ENCODE results near the gene TRIOBP. TPM values are rescaled to one million over a fixed set of nuclear protein-coding genes. Genes with fewer than 3 reads are reported as not detected.

The TRIOBP gene
- total RNA-seq, 1 experiment from 2014 or later, result 154 TPM

GRCh38 chr22:37812869-37813678 lies 116.2 kb downstream of the TRIOBP start:
- Histone ChIP-seq H3K4me3 (no peak overlapping the region), H3K27me3 (no peaks in the 10 kb centered on the region), H3K9me3 (no peaks in the 10 kb centered on the region), H3K36me3 (no peaks in the 10 kb centered on the region)
- DNase-seq, result no peak

- no peaks in the 10 kb centered on the region for H3K9me3 ChIP-seq
- H3K4me3 ChIP-seq, result no peak overlapping the region
- H3K27me3 ChIP-seq, result no peaks in the 10 kb centered on the region
- DNase-seq, result no peak
- no peaks in the 10 kb centered on the region for H3K36me3 ChIP-seq
Observed at GRCh38 chr22:37815593-37815992, 118.7 kb downstream of the TRIOBP start.

- no peaks in the 10 kb centered on the region for H3K9me3 ChIP-seq
- no peak for DNase-seq
Observed at GRCh38 chr22:37816543-37817180, 119.8 kb downstream of the TRIOBP start.

GRCh38 chr22:37817705-37818408 lies 121.0 kb downstream of the TRIOBP start:
- Histone ChIP-seq H3K4me3 (no peak overlapping the region), H3K9me3 (no peaks in the 10 kb centered on the region), H3K36me3 (no peaks in the 10 kb centered on the region), H3K27me3 (no peaks in the 10 kb centered on the region)
- peak; percentile 70 for DNase-seq

More at GRCh38 chr22:37816543-37817180, 119.8 kb downstream of the TRIOBP start:
- Histone ChIP-seq H3K27me3 (no peaks in the 10 kb centered on the region), H3K4me3 (no peak overlapping the region), H3K36me3 (no peaks in the 10 kb centered on the region)

GRCh38 chr22:37818409-37819104 lies 121.7 kb downstream of the TRIOBP start:
- H3K36me3 ChIP-seq, result no peaks in the 10 kb centered on the region
- H3K27me3 ChIP-seq, result no peaks in the 10 kb centered on the region
- no peaks in the 10 kb centered on the region for H3K9me3 ChIP-seq
- DNase-seq, result no peak
- no peak overlapping the region for H3K4me3 ChIP-seq

- no peaks in the 10 kb centered on the region for H3K36me3 ChIP-seq
- no peak for DNase-seq
- no peak overlapping the region for H3K4me3 ChIP-seq
- H3K27me3 ChIP-seq, result no peaks in the 10 kb centered on the region
- H3K9me3 ChIP-seq, result no peaks in the 10 kb centered on the region
Observed at GRCh38 chr22:37819105-37819433, 122.2 kb downstream of the TRIOBP start.

GRCh38 chr22:37820350-37820749 lies 123.5 kb downstream of the TRIOBP start:
- Histone ChIP-seq H3K36me3 (no peaks in the 10 kb centered on the region), H3K4me3 (no peak overlapping the region), H3K9me3 (no peaks in the 10 kb centered on the region), H3K27me3 (no peaks in the 10 kb centered on the region)
- no peak for DNase-seq

- H3K4me3 ChIP-seq, result no peak overlapping the region
- no peaks in the 10 kb centered on the region for H3K27me3 ChIP-seq
- no peaks in the 10 kb centered on the region for H3K36me3 ChIP-seq
- DNase-seq, result no peak
- no peaks in the 10 kb centered on the region for H3K9me3 ChIP-seq
Observed at GRCh38 chr22:37822079-37822833, 125.4 kb downstream of the TRIOBP start.

- no peaks in the 10 kb centered on the region for H3K27me3 ChIP-seq
- no peak within 1 kb of the TSS for H3K4me3 ChIP-seq
- no peak for DNase-seq
- no peaks in the 10 kb centered on the region for H3K9me3 ChIP-seq
- no peaks in the 10 kb centered on the region; the same call in 1 of the 2 replicates for H3K36me3 ChIP-seq
Observed at GRCh38 chr22:37823134-37823985, 126.5 kb downstream of the TRIOBP start, which contains the start of gene GALR3. GALR3 (plus strand) TSS chr22:37823382; CDS start chr22:37823407, 25 bp downstream.

- peaks cover 4% of the 10 kb centered on the region for H3K36me3 ChIP-seq
- no peak for DNase-seq
- H3K9me3 ChIP-seq, result no peaks in the 10 kb centered on the region
- no peaks in the 10 kb centered on the region for H3K27me3 ChIP-seq
- no peak overlapping the region for H3K4me3 ChIP-seq
Observed at GRCh38 chr22:37824674-37825641, 128.1 kb downstream of the TRIOBP start.

Other genes with a start within 250 kb of the TRIOBP start
- gene MFNG, start 210.7 kb upstream of the TRIOBP start, total RNA-seq (2014; rRNA removed; shearing (Covaris generic); ENCODE audit: low replicate concordance), result 0.27 and 0.66 TPM in 2 replicates
- gene CARD10, start 177.6 kb upstream of the TRIOBP start, total RNA-seq (2014; rRNA removed; shearing (Covaris generic); ENCODE audit: low replicate concordance), result 17.1 and 18.9 TPM in 2 replicates
- gene CDC42EP1, start 136.6 kb upstream of the TRIOBP start, total RNA-seq (2014; rRNA removed; shearing (Covaris generic); ENCODE audit: low replicate concordance), result 31.6 and 38.5 TPM in 2 replicates
- gene LGALS2, start 117.0 kb upstream of the TRIOBP start, total RNA-seq (2014; rRNA removed; shearing (Covaris generic); ENCODE audit: low replicate concordance), result not detected in 2 replicates
- gene GGA1, start 88.2 kb upstream of the TRIOBP start, total RNA-seq (2014; rRNA removed; shearing (Covaris generic); ENCODE audit: low replicate concordance), result 13.8 and 33.2 TPM in 2 replicates
- gene SH3BP1, start 57.4 kb upstream of the TRIOBP start, total RNA-seq (2014; rRNA removed; shearing (Covaris generic); ENCODE audit: low replicate concordance), result 0.95 TPM in 1 of 2 replicates, not detected in the other
- gene PDXP, start 38.3 kb upstream of the TRIOBP start, total RNA-seq (2014; rRNA removed; shearing (Covaris generic); ENCODE audit: low replicate concordance), result 18.0 and 24.2 TPM in 2 replicates
- gene LGALS1, start 21.4 kb upstream of the TRIOBP start, total RNA-seq (2014; rRNA removed; shearing (Covaris generic); ENCODE audit: low replicate concordance), result 3,913 and 4,947 TPM in 2 replicates
- gene NOL12, start 10.7 kb upstream of the TRIOBP start, total RNA-seq (2014; rRNA removed; shearing (Covaris generic); ENCODE audit: low replicate concordance), result 61.0 and 111 TPM in 2 replicates
- gene GCAT, start 110.9 kb downstream of the TRIOBP start, total RNA-seq (2014; rRNA removed; shearing (Covaris generic); ENCODE audit: low replicate concordance), result 23.6 and 39.4 TPM in 2 replicates
- gene GALR3, start 126.3 kb downstream of the TRIOBP start, total RNA-seq (2014; rRNA removed; shearing (Covaris generic); ENCODE audit: low replicate concordance), result not detected in 2 replicates
- 40.9 and 61.1 TPM in 2 replicates for gene ANKRD54, start 147.3 kb downstream of the TRIOBP start, total RNA-seq (2014; rRNA removed; shearing (Covaris generic); ENCODE audit: low replicate concordance)
- gene EIF3L, start 152.4 kb downstream of the TRIOBP start, total RNA-seq (2014; rRNA removed; shearing (Covaris generic); ENCODE audit: low replicate concordance), result 303 and 347 TPM in 2 replicates
- 13.8 and 25.3 TPM in 2 replicates for gene MICALL1, start 209.2 kb downstream of the TRIOBP start, total RNA-seq (2014; rRNA removed; shearing (Covaris generic); ENCODE audit: low replicate concordance)